Cardiac fibroblast (primary cell): ENCODE measurements around the gene TM9SF4.

Source experiments
- DNase-seq, 2 donors: peaks; one replicate each; pipeline versions ENCODE4 v3.0.0 to v3.0.0-alpha.2; 2010; ENCODE audit warnings: low read depth in 2 of 2
- H3K4me3 ChIP-seq, 2 donors: replicated peaks in 1 of 2; 1 replicate in 1 of 2; 2 replicates in 1 of 2; pipeline ENCODE4 v1.5.1; 2011; ENCODE audit warnings: low read depth in 2 of 2, low read length in 2 of 2, mild to moderate bottlenecking in 2 of 2, moderate library complexity in 1 of 2
- TF ChIP-seq, protein P1 (sequence below): IDR thresholded peaks from one replicate; pipeline ENCODE4 v1.5.1; 2011; ENCODE audit warnings: low read depth, mild to moderate bottlenecking, low read length, inconsistent platforms

TM9SF4 gene

GRCh38 chr20:32213870-32214269 is 104.4 kb downstream of the TM9SF4 start:
- no peak for DNase-seq
- TF ChIP-seq, protein P1, sequence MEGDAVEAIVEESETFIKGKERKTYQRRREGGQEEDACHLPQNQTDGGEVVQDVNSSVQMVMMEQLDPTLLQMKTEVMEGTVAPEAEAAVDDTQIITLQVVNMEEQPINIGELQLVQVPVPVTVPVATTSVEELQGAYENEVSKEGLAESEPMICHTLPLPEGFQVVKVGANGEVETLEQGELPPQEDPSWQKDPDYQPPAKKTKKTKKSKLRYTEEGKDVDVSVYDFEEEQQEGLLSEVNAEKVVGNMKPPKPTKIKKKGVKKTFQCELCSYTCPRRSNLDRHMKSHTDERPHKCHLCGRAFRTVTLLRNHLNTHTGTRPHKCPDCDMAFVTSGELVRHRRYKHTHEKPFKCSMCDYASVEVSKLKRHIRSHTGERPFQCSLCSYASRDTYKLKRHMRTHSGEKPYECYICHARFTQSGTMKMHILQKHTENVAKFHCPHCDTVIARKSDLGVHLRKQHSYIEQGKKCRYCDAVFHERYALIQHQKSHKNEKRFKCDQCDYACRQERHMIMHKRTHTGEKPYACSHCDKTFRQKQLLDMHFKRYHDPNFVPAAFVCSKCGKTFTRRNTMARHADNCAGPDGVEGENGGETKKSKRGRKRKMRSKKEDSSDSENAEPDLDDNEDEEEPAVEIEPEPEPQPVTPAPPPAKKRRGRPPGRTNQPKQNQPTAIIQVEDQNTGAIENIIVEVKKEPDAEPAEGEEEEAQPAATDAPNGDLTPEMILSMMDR, result no peak
- H3K4me3 ChIP-seq, result no peak overlapping the region

GRCh38 chr20:32215147-32215546 is 105.6 kb downstream of the TM9SF4 start:
- H3K4me3 ChIP-seq, result no peak overlapping the region
- TF ChIP-seq, protein P1, result no peak
- DNase-seq, result no peak

DNA sequence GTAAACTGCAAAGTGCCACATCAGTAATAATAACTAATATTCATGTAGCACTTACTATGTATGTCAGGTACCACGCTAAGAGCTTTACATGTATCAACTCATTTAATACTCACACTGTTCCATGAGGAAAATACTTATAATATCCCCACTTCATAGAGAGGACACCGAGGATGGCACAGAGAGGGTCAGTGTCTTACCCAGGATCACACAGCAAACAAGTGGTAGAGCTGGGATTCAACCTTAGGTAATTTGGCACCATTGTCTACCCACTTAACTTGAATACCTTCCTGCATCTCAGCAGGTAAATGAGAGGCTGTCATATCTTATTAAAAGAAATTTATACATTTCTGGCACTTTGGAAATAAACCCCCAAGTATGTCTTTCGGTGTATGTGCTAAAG is 106.2 kb downstream of the TM9SF4 start:
- DNase-seq, result no peak
- H3K4me3 ChIP-seq, result no peak overlapping the region
- TF ChIP-seq, protein P1, result no peak

DNA sequence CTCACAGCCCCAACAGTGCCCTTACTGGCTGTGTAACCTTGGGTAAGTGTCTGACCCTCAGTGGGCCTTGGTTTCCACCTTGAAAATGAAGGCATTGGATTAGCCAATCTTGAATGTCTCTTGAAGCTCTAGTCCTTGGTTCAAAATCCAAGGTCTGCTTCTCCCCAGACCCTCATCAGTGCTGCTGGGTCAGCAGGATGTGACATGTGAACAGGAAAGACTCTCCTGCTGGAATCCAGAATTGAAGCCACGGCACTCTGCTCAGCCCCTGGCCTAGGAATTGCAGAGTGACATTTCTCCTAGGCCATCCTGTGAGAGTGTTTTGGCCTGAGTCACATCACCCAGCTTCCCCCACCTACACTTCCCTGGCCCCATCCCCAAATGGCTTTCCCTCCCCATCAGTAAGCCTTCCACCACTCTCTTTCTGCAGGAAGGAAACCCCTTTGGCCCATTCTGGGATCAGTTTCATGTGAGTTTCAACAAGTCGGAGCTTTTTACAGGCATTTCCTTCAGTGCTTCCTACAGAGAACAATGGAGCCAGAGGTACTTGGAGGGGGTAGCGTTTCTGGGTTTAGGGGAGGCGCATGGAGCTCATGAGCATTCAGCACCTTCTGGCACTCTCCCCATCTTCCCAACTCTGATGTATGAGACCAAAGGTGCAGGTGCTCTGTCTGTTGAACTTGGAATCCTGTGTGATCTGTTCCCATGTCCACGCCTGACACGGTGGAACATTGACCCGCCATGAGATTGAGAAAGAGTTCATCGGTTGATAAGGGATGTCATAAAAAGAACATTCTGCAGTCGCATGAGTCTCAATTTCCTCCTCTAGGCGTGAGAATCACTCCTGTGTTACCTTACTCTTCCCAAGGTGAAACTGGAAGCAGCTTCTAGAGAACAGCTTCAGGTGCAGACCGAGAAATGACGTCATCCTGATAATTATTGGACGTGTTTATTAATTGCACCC is 106.9 kb downstream of the TM9SF4 start:
- no peak for DNase-seq
- TF ChIP-seq, protein P1, result no peak

More for the DNA sequence above, 106.9 kb downstream of the TM9SF4 start:
- no peak overlapping the region for H3K4me3 ChIP-seq
